Gastrocnemius medialis (tissue), 4 donors: ENCODE results near the gene GPC6. TPM values are rescaled to one million over a fixed set of nuclear protein-coding genes. Genes with fewer than 3 reads are reported as not detected.

Experiments
- ATAC-seq, 2 donors: fragments of 150-250 bp; one replicate each; pipeline ENCODE4 v1.9.1; 2016
- DNase-seq, 2 donors: peaks; one replicate each; pipeline ENCODE4 v3.0.0-alpha.2; 2019
- H3K27ac ChIP-seq, 4 donors: fragments of 200-600 bp; sonication (generic); 1 replicate in 1 of 4; 2 replicates in 3 of 4; pipeline ENCODE4 v1.5.1; 2016 to 2018; ENCODE audit warnings: mild to moderate bottlenecking in 2 of 4, moderate library complexity in 1 of 4
- H3K27me3 ChIP-seq, 3 donors: fragments of 200-600 bp; sonication (generic) in 2 of 3; 1 replicate in 1 of 3; 2 replicates in 2 of 3; pipeline versions ENCODE4 v1.5.1 to v1.6.0; 2016 to 2019; ENCODE audit warnings: mild to moderate bottlenecking in 1 of 3, moderate library complexity in 1 of 3
- H3K36me3 ChIP-seq, 2 donors: fragments of 200-600 bp; sonication (generic) in 1 of 2; one replicate each; pipeline ENCODE4 v1.5.1; 2017 to 2018
- H3K4me1 ChIP-seq, 2 donors: fragments of 200-600 bp; sonication (generic) in 1 of 2; one replicate each; pipeline ENCODE4 v1.5.1; 2016 to 2017; ENCODE audit warnings: mild to moderate bottlenecking in 2 of 2
- H3K4me3 ChIP-seq, 4 donors: fragments of 200-600 bp; sonication (generic) in 3 of 4; 1 replicate in 1 of 4; 2 replicates in 3 of 4; pipeline ENCODE4 v1.5.1; 2016 to 2019; ENCODE audit warnings: mild to moderate bottlenecking in 2 of 4
- H3K9me3 ChIP-seq, 3 donors: fragments of 200-600 bp; sonication (generic) in 2 of 3; 1 replicate in 1 of 3; 2 replicates in 2 of 3; pipeline ENCODE4 v1.5.1; 2016 to 2019
- CTCF ChIP-seq, 5 experiments: fragments of 450-650 bp in 3 of 5; fragments of 200-600 bp in 2 of 5; sonication (generic) in 2 of 5; IDR thresholded peaks in 4 of 5; conservative IDR thresholded peaks in 1 of 5; 1 replicate in 4 of 5; 2 replicates in 1 of 5; pipeline ENCODE4 v1.5.1; 2016 to 2019; ENCODE audit warnings: antibody characterized with exemption in 5 of 5, mild to moderate bottlenecking in 3 of 5, moderate library complexity in 3 of 5
- POLR2A ChIP-seq, 2 donors: fragments of 450-650 bp; IDR thresholded peaks; one replicate each; pipeline ENCODE4 v1.6.1; 2017; ENCODE audit warnings: antibody characterized with exemption in 2 of 2, mild to moderate bottlenecking in 2 of 2, moderate library complexity in 2 of 2
- in situ Hi-C, 4 donors: fragments of 200-750 bp; cut with MboI; loops; one replicate each; pipeline versions ENCODE4 v1.15.0 to v1.8.0; 2017; ENCODE audit warnings: low sequenced_read_pairs in 4 of 4
- intact Hi-C: fragments of 100-400 bp; cut with DNase I; formaldehyde crosslinking; loops from one replicate; pipeline ENCODE4 v1.15.1; 2023; ENCODE audit warnings: low total_unique reads
- total RNA-seq, 4 donors: library from RNA; depleted of rRNA; stranded (reverse); fragments of >200 nt; gene quantifications; one replicate each; pipeline versions ENCODE4 v1.1.0 to v1.2.3, GENCODE V29; 2016

The GPC6 gene
- total RNA-seq, 4 donors from 2014 or later, result 0.47 to 0.88 (median 0.59) TPM

GRCh38 chr13:93499991-93500390, 273.4 kb downstream of the GPC6 start:
- Histone ChIP-seq H3K9me3 (no peaks in the 10 kb centered on the region), H3K27me3 (no peaks in the 10 kb centered on the region), H3K4me1 (no peaks in the 10 kb centered on the region), H3K36me3 (no peaks in the 10 kb centered on the region), H3K4me3 (no peak overlapping the region), H3K27ac (no peak overlapping the region)
- intact Hi-C loops, result no loop called here
- no peak for ATAC-seq
- DNase-seq, result no peak
- in situ Hi-C loops, result no loop called here
- TF ChIP-seq CTCF (IDR thresholded peaks at IDR 0.05 in 4 of 5, conservative IDR thresholded peaks at IDR 0.05 in 1 of 5) (no peak), POLR2A (IDR thresholded peaks at IDR 0.05) (no peak)

GRCh38 chr13:93502071-93502470, 275.5 kb downstream of the GPC6 start:
- DNase-seq (no peak), ATAC-seq (no peak)
- Histone ChIP-seq H3K36me3 (no peaks in the 10 kb centered on the region), H3K27ac (no peak overlapping the region), H3K27me3 (no peaks in the 10 kb centered on the region), H3K4me3 (no peak overlapping the region), H3K4me1 (no peaks in the 10 kb centered on the region), H3K9me3 (no peaks in the 10 kb centered on the region)
- TF ChIP-seq CTCF (IDR thresholded peaks at IDR 0.05 in 4 of 5, conservative IDR thresholded peaks at IDR 0.05 in 1 of 5), result no peak
- no peak for TF ChIP-seq POLR2A (IDR thresholded peaks at IDR 0.05)
- intact Hi-C loops (no loop called here), in situ Hi-C loops (no loop called here)

GRCh38 chr13:93502987-93503615, 276.5 kb downstream of the GPC6 start:
- no peak overlapping the region for H3K27ac ChIP-seq
- H3K9me3 ChIP-seq, result no peaks in the 10 kb centered on the region
- DNase-seq, result no peak
- no peaks in the 10 kb centered on the region for H3K4me1 ChIP-seq
- no peak overlapping the region for H3K4me3 ChIP-seq
- no peaks in the 10 kb centered on the region for H3K27me3 ChIP-seq
- H3K36me3 ChIP-seq, result no peaks in the 10 kb centered on the region
- TF ChIP-seq POLR2A (IDR thresholded peaks at IDR 0.05) (no peak), CTCF (IDR thresholded peaks at IDR 0.05 in 4 of 5, conservative IDR thresholded peaks at IDR 0.05 in 1 of 5) (no peak)
- in situ Hi-C loops, result no loop called here
- intact Hi-C loops, result no loop called here
- ATAC-seq, result no peak

- H3K4me3 ChIP-seq, result no peak overlapping the region
- DNase-seq (no peak), ATAC-seq (no peak)
- in situ Hi-C loops (no loop called here), intact Hi-C loops (no loop called here)
- no peaks in the 10 kb centered on the region for H3K36me3 ChIP-seq
- no peaks in the 10 kb centered on the region for H3K27me3 ChIP-seq
- H3K4me1 ChIP-seq, result no peaks in the 10 kb centered on the region
- no peaks in the 10 kb centered on the region for H3K9me3 ChIP-seq
- TF ChIP-seq CTCF (IDR thresholded peaks at IDR 0.05 in 4 of 5, conservative IDR thresholded peaks at IDR 0.05 in 1 of 5) (no peak), POLR2A (IDR thresholded peaks at IDR 0.05) (no peak)
- H3K27ac ChIP-seq, result no peak overlapping the region
These were observed 278.7 kb downstream of the GPC6 start for GRCh38 chr13:93505104-93505952.
